Activated gamma-delta T cell (primary cell): ENCODE data around the gene PLAC1.

Experiments
- DNase-seq: peaks from one replicate; lab custom pipeline; 2025; lab: John Stamatoyannopoulos, UW

PLAC1 gene

GRCh38 chrX:134588806-134589205 lies 69.5 kb downstream of the PLAC1 start:
- DNase-seq: no peak

DNA sequence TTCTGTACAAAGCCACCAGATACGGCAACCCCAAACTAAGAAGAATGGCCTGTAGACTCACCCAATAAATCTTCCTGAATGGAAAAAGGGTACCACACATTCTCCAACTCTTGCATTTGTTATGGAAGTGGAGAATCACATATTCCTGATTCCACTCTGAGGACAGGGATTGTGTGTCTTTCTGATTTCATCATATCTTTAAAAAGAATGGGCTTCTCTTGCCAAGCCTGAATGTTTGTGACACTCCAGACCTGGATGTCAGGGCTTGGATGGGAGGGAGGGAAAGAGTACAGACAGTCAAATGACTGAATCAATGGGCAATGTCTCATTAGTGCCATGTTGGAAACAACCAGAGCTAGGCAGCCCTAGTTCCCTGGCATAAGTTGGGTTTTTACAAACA lies 77.4 kb downstream of the PLAC1 start:
- no peak for DNase-seq

- no peak for DNase-seq
Measured at GRCh38 chrX:134573683-134574035, 84.6 kb downstream of the PLAC1 start.

DNA sequence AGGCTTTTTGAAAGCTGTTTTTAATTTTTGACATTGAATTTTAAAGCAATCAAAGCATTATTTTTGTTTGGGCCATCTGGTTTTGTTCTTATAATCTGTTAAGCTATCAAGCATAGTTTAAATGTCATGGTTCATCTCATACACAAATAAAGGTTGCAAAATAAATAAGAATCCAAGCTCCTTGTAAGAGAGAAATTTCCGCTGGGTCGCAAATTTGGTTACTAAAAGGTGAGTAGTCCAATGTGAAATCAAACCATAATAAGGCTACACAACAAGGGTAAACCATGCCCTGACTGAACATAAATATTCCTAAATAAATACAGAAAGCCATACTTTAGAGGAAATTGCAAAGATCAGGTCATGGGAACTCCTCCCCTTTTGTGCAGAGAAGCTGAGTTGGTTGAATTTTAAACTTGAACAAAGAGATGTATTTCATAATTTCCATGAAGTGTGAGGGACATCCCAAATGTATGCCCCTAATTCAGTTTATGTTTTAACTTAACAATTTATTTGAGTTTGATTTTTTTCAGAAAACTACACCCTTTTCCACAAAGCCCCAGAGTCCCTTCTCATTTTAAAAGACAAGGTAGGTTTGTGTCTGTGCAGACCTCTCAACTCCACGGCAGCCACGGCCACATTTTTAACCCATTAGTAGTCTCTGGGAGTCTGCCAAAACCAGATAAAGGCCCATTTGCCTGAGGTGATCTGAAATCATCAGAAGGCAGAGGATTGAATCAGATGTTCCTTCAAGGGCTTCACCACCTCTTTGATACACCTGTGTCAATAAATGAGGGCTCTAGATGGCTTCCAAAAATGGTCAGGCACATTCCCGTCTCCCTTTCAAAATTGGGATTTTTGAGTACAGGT lies 85.2 kb downstream of the PLAC1 start:
- no peak for DNase-seq

- DNase-seq: no peak
Measured at GRCh38 chrX:134571796-134572195, 86.5 kb downstream of the PLAC1 start.

DNA sequence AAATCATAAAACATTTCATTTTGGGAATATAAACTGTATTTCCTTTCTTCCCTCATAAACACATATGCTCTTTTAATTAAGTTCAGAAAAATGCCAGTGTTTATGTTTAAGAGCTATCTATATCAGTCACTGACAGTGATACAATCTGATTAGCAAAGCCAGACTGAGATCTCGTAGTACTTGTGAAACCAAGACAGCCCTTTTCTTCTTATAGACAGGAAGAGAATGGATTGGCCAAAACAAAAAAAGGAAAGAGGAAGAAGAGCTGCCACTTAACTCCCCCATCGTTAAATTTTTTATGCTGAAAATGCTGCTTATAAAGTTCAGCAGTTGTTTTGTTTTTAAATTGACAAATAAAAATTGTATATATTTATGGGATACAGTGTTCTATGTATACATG lies 87.4 kb downstream of the PLAC1 start:
- no peak for DNase-seq

GRCh38 chrX:134570509-134570846 lies 87.8 kb downstream of the PLAC1 start:
- no peak for DNase-seq

GRCh38 chrX:134569306-134569705 lies 89.0 kb downstream of the PLAC1 start:
- no peak for DNase-seq

GRCh38 chrX:134568285-134569016 lies 89.8 kb downstream of the PLAC1 start:
- no peak for DNase-seq

DNA sequence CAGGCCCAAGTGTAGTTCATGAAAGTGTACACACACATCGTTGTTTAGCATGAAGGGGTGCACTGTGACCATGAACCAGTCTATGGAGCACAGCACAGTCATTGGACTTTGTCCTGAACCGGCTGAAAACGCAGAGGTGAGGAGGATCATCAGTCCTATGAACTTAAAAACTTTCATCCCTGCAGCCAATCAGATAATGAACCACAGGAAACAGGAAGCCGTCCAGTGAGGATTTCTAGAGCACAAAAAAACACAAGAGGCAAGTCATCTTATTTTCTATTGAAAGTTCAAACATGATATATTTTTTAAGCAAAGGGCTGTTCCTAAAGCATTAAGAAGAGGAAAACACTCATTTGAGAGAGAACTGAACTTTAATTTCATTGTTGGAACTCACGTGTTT lies 91.8 kb downstream of the PLAC1 start:
- no peak for DNase-seq

DNA sequence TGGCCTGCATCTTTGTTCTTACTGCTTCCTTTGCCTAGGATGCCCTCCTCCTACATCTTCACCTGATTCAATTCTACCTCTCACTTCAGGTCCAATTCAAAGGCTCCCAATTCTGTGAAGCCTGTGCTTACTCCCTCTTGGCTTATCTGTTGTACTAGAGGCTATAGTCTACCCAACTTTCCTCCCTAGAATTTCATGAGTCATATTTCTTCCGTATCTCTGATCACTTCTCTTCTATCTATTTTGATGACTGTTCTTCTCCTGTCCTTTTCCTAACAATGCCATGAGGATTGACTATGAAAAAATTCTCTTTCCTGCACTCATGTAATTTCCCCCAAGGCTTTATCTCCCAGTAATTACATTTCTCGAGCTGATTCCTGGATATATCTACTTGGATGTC lies 96.3 kb downstream of the PLAC1 start:
- no peak for DNase-seq

- no peak for DNase-seq
Measured at GRCh38 chrX:134558133-134558532, 100.1 kb downstream of the PLAC1 start.

DNA sequence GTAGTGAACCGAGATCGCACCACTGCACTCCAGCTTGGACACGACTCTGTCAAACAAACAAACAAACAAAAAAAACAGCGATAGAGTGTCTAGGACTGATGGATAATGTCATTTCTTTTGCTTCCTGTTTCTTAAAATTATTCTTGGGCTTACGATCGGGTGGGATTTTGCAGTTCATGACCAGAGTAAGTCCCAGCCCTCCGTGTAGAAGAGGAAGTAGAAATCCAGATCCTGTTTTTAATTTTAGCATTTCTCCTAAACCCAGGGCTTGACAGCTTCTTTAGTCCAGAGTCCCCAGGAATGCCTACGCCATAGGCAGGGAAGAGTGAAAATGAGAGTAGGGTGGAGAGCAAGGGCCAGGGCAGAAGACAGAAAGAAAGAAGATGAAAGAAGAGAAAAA lies 104.0 kb downstream of the PLAC1 start:
- DNase-seq: no peak

DNA sequence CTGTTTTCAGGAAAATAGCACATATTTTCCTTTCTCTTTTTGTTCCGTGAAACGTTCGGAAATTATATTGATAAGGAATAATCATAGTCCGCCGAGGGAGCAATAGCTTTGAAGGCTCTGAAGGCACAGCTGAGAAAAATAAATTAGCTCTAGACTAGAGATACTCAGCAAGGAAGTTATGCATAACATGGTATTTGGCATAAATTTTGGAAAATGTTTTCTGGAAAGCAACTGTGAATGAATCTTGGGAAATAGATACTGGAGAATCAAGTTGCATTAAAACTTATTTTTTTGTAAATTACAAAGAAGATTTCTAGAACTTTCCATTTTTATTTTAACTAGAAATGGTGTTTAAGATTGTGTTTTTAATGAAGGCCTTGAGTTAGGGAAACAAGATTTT lies 105.9 kb downstream of the PLAC1 start:
- no peak for DNase-seq

DNA sequence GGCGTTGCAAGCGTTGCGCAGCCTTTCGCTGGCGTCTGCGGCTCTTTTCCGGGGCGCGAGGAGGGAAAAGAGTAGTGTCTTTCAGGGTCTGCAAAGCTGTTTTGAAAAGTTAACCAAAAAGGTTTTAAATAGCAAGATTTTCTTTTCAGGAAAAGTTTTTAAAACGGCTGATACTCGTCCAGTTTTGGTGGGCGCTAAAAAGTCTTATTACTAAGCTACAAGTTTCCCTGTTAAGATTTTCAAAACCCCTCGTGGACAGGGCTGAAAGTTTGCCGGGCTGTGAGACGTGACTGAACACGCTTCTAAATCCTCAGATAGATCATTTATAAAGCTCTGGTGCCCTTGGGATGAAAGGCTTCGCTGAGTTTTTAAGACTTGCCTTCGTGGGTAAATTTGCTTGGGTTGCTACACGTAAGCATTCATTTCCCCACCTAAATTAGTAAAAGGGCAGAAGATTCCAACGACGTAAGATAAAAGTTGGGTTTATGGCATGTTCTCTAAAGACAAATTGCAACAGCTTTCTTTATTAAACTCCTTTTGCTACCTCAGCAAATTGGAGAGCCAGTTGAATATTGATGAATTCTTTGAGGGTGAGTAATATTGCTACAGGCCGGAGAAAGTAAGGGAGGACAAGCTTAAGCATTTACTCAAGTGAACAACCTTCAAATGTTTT lies 106.8 kb downstream of the PLAC1 start:
- DNase-seq: no peak

DNA sequence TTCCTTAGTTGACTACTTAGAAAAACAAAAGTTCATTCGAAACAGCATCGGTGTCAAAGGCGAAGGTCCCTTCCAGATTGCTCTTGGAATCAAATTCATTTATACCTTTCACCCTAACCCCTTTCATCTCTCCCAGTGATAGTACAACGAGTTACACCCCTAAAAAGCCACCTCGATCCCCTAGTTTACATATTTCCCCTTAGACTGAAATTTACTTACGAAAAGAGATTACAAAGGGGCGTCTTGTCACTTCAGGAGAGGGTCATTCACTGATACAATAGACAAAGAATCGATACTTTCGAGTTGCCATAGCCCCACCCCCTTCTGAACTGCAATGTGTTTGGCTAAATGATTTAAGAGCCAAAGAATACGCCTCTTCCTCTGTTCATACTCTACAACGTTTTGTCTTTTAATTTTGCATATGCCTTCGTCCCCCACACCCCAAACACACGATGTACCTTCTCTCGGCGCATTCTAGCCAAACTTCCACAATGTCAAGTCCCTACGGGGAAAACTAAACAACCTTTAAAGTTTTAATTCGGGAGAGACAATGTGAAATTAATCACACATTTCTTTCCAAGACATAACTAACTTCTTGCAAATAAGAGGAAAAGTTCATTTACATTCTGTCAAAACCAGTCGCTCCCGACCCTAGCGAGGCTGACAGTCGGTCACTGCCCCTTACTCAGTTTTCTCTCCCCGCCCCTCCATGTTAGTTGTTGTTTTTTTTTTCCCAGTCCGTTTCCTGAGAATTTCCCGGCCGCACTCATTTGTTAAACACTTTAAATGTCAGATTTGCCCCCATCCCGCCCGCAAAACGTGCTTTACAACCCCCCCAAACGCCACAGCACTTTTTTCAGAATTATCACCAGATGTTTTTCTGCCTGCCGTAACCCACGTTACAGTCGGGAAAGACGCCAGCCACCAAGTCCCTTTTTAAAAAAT lies 109.7 kb downstream of the PLAC1 start:
- no peak for DNase-seq

GRCh38 chrX:134547047-134547679 lies 111.1 kb downstream of the PLAC1 start:
- DNase-seq: no peak

DNA sequence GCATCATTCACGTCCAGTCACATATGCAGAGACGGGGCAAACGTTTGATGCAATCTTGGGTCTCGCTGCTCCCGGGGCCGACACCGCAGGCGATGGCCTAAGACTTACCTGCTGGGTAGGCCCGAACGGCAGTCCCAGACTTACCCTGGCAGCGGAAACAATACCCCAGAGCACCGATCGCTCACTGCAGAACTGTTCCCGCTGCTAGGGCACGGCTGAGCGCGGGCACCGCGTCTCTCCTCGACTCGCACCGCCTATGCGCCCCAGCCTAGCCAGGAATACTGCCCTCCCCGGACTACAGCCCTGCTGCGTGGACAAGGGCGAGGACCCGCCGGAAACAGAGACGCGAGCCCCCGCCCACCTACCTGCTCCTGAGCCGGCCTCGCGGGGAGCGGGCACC lies 112.1 kb downstream of the PLAC1 start:
- no peak for DNase-seq

DNA sequence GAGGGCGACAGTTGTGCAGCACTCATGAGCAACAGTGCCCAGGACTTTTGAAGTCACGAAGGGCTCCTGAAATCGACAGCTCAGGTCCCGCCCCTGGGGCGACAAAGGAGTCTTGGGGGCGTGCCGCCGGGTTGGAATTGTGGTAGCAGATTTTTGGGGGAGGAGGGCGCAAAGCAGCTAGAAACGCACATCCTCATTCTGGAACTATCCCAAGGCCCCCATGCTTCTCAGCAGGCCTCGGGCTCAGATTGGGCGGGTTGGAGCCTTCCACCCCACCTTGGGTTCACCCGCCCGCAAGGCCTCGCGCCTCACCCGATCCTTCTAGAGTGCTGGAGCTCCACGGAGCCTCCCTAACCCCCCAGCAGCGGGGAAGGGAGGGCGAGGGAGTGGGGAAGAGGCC lies 112.8 kb downstream of the PLAC1 start:
- DNase-seq: no peak

DNA sequence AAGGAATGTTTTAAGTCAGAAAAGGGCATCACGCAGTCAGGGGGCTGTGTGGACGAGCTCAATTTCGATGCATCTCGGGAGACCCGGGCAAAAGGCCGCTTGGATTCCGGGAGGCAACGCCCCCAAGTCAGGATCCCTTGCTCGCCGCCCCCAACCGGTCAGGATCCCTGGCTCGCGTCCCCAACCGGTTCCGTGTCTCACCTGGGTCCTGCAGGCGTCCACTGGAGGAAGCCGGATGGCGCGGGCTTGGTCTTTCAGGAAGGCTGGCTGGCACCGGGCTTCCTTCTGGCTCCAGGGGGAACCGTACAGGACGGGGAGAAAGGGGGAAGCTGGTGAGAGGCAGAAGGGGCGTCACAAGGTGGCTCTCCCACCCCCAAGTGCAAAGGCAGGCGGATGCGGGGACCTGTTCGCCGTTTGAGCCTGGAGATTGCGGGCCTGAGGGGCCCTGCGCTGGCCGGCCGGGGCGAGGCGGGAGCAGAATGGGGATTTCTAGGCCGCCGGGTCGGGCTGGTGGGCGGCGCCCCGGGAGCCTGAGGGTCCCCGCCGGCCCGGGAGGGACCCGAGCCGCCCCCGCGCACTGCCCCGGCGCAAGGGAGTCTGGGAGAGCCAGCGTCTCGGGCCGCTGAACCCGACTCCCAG lies 113.6 kb downstream of the PLAC1 start:
- no peak for DNase-seq

DNA sequence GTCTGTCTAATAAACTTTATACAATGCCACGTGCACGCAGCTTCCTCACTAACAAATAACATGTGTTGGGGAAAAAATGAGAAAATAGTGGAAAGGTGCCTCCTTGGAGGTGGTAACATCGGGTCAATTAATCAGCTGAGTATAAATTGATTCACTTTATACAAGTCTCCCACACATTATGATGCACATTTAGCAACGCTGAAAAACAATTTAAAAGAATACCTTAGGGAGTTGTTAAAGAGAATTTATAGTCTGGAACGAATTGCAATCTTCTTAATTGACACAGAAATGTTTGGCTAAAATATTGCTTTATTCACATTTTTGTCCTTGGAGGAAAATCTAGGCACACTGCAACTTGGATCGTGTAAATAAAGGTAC lies 114.1 kb downstream of the PLAC1 start:
- no peak for DNase-seq
